KMS-11 (cell line): ENCODE results near the gene HSP90AB1.

Experiments used
- H2AFZ ChIP-seq: fragments of 200-600 bp; sonication (generic); 2 replicates; pipeline ENCODE4 v1.6.1; 2016; ENCODE audit warnings: antibody characterized with exemption, mixed run types, low read depth
- H3K27ac ChIP-seq: fragments of 200-600 bp; sonication (generic); 2 replicates; pipeline ENCODE4 v1.6.1; 2016; ENCODE audit warnings: mild to moderate bottlenecking, mixed run types
- H3K27me3 ChIP-seq: fragments of 200-600 bp; sonication (generic); 2 replicates; pipeline ENCODE4 v1.6.1; 2017; ENCODE audit warnings: mild to moderate bottlenecking, low read depth, mixed run types, moderate library complexity; ENCODE audit not compliant: insufficient read depth
- H3K36me3 ChIP-seq: fragments of 200-600 bp; sonication (generic); 2 replicates; pipeline ENCODE4 v1.6.1; 2017; ENCODE audit warnings: mild to moderate bottlenecking, mixed run types; ENCODE audit not compliant: insufficient read depth
- H3K4me1 ChIP-seq: fragments of 200-600 bp; sonication (generic); 2 replicates; pipeline ENCODE4 v1.6.1; 2016; ENCODE audit warnings: mild to moderate bottlenecking, low read depth, mixed run types; ENCODE audit not compliant: poor library complexity, severe bottlenecking
- H3K4me2 ChIP-seq: fragments of 200-600 bp; sonication (generic); 2 replicates; pipeline ENCODE4 v1.7.0; 2016; ENCODE audit warnings: mild to moderate bottlenecking, mixed run types
- H3K4me3 ChIP-seq: fragments of 200-600 bp; sonication (generic); IDR thresholded peaks from 2 replicates; pipeline ENCODE4 v1.6.1; 2017; ENCODE audit warnings: low read depth, low read length, mixed read lengths; ENCODE audit not compliant: insufficient read depth
- H3K79me2 ChIP-seq: fragments of 200-600 bp; sonication (generic); 2 replicates; pipeline ENCODE4 v1.6.1; 2016; ENCODE audit warnings: low read depth, mixed run types; ENCODE audit not compliant: insufficient read depth
- H3K9ac ChIP-seq: fragments of 200-600 bp; sonication (generic); 2 replicates; pipeline ENCODE4 v1.6.1; 2016; ENCODE audit warnings: mild to moderate bottlenecking, mixed run types
- H4K20me1 ChIP-seq: fragments of 200-600 bp; sonication (generic); 2 replicates; pipeline ENCODE4 v1.6.1; 2016; ENCODE audit warnings: mild to moderate bottlenecking, mixed run types; ENCODE audit not compliant: insufficient read depth
- TF ChIP-seq, protein P1 (sequence below): fragments of 200-600 bp; sonication (generic); conservative IDR thresholded peaks from 2 replicates; pipeline ENCODE4 v1.6.1; 2017; ENCODE audit warnings: low read depth, mild to moderate bottlenecking, antibody characterized with exemption, low read length, moderate library complexity, mixed read lengths

HSP90AB1 gene

GRCh38 chr6:44301106-44301505 is 54.2 kb downstream of the HSP90AB1 start:
- Histone ChIP-seq H3K4me2 (no peak overlapping the region), H3K27ac (no peak overlapping the region), H3K27me3 (peaks cover 5% of the 10 kb centered on the region; the same call in 1 of the 2 replicates), H2AFZ (no peak overlapping the region), H3K4me1 (peaks cover 7% of the 10 kb centered on the region), H4K20me1 (no peaks in the 10 kb centered on the region), H3K79me2 (no peaks in the 10 kb centered on the region), H3K9ac (no peak overlapping the region), H3K36me3 (no peaks in the 10 kb centered on the region), H3K4me3 (no peak overlapping the region)
- TF ChIP-seq, protein P1, sequence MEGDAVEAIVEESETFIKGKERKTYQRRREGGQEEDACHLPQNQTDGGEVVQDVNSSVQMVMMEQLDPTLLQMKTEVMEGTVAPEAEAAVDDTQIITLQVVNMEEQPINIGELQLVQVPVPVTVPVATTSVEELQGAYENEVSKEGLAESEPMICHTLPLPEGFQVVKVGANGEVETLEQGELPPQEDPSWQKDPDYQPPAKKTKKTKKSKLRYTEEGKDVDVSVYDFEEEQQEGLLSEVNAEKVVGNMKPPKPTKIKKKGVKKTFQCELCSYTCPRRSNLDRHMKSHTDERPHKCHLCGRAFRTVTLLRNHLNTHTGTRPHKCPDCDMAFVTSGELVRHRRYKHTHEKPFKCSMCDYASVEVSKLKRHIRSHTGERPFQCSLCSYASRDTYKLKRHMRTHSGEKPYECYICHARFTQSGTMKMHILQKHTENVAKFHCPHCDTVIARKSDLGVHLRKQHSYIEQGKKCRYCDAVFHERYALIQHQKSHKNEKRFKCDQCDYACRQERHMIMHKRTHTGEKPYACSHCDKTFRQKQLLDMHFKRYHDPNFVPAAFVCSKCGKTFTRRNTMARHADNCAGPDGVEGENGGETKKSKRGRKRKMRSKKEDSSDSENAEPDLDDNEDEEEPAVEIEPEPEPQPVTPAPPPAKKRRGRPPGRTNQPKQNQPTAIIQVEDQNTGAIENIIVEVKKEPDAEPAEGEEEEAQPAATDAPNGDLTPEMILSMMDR: no peak

- 0 out of 2 replicates have a peak, but pooled peaks cover 4% of the 10 kb centered on the region for H3K27me3 ChIP-seq
These were observed 55.1 kb downstream of the HSP90AB1 start for GRCh38 chr6:44301782-44302564.

DNA sequence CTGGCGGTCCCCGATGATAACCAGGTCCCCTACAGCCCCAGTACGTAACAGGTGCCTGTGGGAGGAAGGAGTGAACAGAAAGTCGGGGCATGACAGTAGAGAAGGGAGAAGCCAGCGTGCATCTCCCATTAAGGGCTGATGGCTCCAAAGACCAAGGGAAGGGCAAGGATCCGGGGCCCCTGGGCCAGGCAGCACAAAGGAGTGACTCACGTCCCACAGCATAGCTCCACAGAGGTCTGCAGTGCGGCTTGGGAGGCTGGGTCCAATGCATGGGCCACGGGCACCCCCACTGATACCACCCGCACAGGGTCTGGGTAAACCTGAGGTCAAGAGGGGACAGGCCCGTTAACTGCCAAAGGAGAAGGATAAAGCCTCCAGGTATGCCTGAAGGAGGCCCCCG is 56.0 kb downstream of the HSP90AB1 start:
- TF ChIP-seq, protein P1: no peak
- H4K20me1 ChIP-seq: no peaks in the 10 kb centered on the region
- H3K79me2 ChIP-seq: no peaks in the 10 kb centered on the region
- H3K4me2 ChIP-seq: no peak overlapping the region
- H3K4me3 ChIP-seq: no peak overlapping the region
- no peak overlapping the region for H3K27ac ChIP-seq
- H2AFZ ChIP-seq: no peak overlapping the region
- no peaks in the 10 kb centered on the region for H3K27me3 ChIP-seq
- H3K36me3 ChIP-seq: no peaks in the 10 kb centered on the region; the same call in 1 of the 2 replicates
- H3K9ac ChIP-seq: no peak overlapping the region
- peaks cover 7% of the 10 kb centered on the region for H3K4me1 ChIP-seq

More at GRCh38 chr6:44301782-44302564, 55.1 kb downstream of the HSP90AB1 start:
- Histone ChIP-seq H3K27ac (no peak overlapping the region), H3K4me3 (no peak overlapping the region), H3K36me3 (no peaks in the 10 kb centered on the region), H3K4me1 (peaks cover 7% of the 10 kb centered on the region), H3K4me2 (no peak overlapping the region), H2AFZ (no peak overlapping the region), H3K9ac (no peak overlapping the region), H3K79me2 (no peaks in the 10 kb centered on the region), H4K20me1 (no peaks in the 10 kb centered on the region)
- TF ChIP-seq, protein P1: no peak
